ENCODE data around the gene GPR183. TPM values are rescaled to one million over a fixed set of nuclear protein-coding genes. Genes with fewer than 3 reads are reported as not detected.

The GPR183 gene
- total and polyA plus RNA-seq, 10 of the 15 experiments (the other 5 are each of a cell fraction or from before 2014, with no cell fraction given): 134 to 669 (median 225) TPM

DNA sequence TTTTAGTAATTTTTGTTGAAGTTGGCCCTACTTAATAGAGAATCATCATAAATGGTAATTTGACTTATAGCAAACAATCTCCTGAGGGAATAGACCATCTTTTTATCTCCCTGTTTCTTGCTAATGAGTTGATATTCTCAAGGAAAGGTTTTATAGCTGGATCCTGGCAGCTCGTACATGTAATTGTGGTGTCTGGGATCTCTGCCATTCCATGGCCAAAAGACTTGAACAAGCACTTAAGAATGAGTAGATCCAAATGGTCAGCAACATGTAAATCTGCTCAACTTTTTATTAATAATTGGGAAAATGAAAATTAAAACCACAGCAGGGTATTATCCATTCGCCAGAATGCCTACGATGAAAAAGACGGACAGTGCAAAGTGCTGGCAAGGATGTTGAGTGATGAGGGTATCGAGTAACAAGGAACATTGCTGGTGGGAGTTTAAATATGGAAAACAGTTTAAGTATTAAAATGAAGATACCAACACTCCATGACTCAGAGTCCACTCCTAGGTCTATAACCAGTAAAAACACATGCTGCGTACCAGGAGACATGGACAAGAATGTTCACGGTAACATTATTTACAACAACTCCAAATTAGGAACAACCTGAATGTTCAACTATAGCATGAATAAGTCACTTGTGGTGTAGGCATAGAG is 43.9 kb downstream of the GPR183 start:
- intact Hi-C loops (cut with micrococcal nuclease; ENCODE audit: unreplicated experiment): loop anchor here (10.0 kb wide), 1 partner anchor 342 kb away; the partner anchor contains the start of gene CLYBL
- H2AFZ ChIP-seq (ENCODE audit: control insufficient read depth, low read depth, low read length): no peak overlapping the region
- H3K36me3 ChIP-seq (ENCODE audit: control insufficient read depth in 2 of 2, insufficient read depth in 2 of 2, low read length in 1 of 2): peaks cover 2 to 5% of the 10 kb centered on the region in 2 experiments; a peak in 3 of 4 replicates
- no peak overlapping the region for H3K9ac ChIP-seq (ENCODE audit: control insufficient read depth, insufficient read depth, low read length)
- CTCF ChIA-PET: interaction anchor here (0.7 to 12.3 kb wide), 13 partner anchors 7 to 394 kb away, joined by 3 to 470 read pairs (median 8); partner anchors contain the start of gene UBAC2
- POLR2A ChIA-PET: no interaction called here
- RAD21 ChIA-PET (ENCODE audit: unreplicated experiment): interaction anchor here (1.0 to 12.6 kb wide), 7 partner anchors 61 to 174 kb away, joined by 3 to 338 read pairs (median 94); partner anchors contain the start of gene UBAC2
- H3K27me3 ChIP-seq (replicated peaks in 1 of 2; ENCODE audit: control insufficient read depth in 2 of 2, insufficient read depth in 2 of 2, low read length in 1 of 2): no peaks in the 10 kb centered on the region
- no peaks in the 10 kb centered on the region for H3K9me3 ChIP-seq (replicated peaks; ENCODE audit: control insufficient read depth, insufficient read depth, low read length)
- in situ Hi-C loops (cut with MboI): loop anchor here (5.0 to 10.0 kb wide), 2 partner anchors 86 to 408 kb away; no protein-coding TSS in a partner anchor
- H3K4me2 ChIP-seq (ENCODE audit: control insufficient read depth, insufficient read depth): no peak overlapping the region
- H3K4me3 ChIP-seq: no peak overlapping the region
- TF ChIP-seq SUPT20H (IDR thresholded peaks at IDR 0.05; ENCODE audit: borderline replicate concordance, control insufficient read depth, low read depth, low read length) (no peak), PAX8 (IDR thresholded peaks at IDR 0.05) (no peak), EZH2 (IDR thresholded peaks at IDR 0.05; ENCODE audit: borderline replicate concordance, control insufficient read depth, low read depth, low read length) (no peak), POLR2AphosphoS2 (IDR thresholded peaks at IDR 0.05; ENCODE audit: low read depth, low read length) (no peak), GATAD2B (conservative IDR thresholded peaks at IDR 0.05; ENCODE audit: low read depth) (no peak), IKZF1 (conservative IDR thresholded peaks at IDR 0.05) (no peak), IKZF2 (IDR thresholded peaks at IDR 0.05) (no peak), SP1 (IDR thresholded peaks at IDR 0.05; ENCODE audit: low read depth, low read length) (no peak), HDGF (IDR thresholded peaks at IDR 0.05) (no peak), SIX5 (IDR thresholded peaks at IDR 0.05; ENCODE audit: low read depth, low read length, severe bottlenecking) (no peak), SRF (IDR thresholded peaks at IDR 0.05; ENCODE audit: low read depth in 2 of 2, low read length in 2 of 2) (no peak), RB1 (IDR thresholded peaks at IDR 0.05; ENCODE audit: borderline replicate concordance) (no peak), NR2C2 (IDR thresholded peaks at IDR 0.05; ENCODE audit: borderline replicate concordance, control insufficient read depth, insufficient read length, low read depth) (no peak), MTA3 (IDR thresholded peaks at IDR 0.05; ENCODE audit: borderline replicate concordance, low read length) (no peak), TAF1 (IDR thresholded peaks at IDR 0.05; ENCODE audit: borderline replicate concordance, low read depth, low read length) (no peak), NFYA (IDR thresholded peaks at IDR 0.05; ENCODE audit: borderline replicate concordance, low read depth, low read length) (no peak)
- TF ChIP-seq, protein P1, sequence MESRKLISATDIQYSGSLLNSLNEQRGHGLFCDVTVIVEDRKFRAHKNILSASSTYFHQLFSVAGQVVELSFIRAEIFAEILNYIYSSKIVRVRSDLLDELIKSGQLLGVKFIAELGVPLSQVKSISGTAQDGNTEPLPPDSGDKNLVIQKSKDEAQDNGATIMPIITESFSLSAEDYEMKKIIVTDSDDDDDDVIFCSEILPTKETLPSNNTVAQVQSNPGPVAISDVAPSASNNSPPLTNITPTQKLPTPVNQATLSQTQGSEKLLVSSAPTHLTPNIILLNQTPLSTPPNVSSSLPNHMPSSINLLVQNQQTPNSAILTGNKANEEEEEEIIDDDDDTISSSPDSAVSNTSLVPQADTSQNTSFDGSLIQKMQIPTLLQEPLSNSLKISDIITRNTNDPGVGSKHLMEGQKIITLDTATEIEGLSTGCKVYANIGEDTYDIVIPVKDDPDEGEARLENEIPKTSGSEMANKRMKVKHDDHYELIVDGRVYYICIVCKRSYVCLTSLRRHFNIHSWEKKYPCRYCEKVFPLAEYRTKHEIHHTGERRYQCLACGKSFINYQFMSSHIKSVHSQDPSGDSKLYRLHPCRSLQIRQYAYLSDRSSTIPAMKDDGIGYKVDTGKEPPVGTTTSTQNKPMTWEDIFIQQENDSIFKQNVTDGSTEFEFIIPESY (IDR thresholded peaks at IDR 0.05): no peak
- TF ChIP-seq, protein P2, sequence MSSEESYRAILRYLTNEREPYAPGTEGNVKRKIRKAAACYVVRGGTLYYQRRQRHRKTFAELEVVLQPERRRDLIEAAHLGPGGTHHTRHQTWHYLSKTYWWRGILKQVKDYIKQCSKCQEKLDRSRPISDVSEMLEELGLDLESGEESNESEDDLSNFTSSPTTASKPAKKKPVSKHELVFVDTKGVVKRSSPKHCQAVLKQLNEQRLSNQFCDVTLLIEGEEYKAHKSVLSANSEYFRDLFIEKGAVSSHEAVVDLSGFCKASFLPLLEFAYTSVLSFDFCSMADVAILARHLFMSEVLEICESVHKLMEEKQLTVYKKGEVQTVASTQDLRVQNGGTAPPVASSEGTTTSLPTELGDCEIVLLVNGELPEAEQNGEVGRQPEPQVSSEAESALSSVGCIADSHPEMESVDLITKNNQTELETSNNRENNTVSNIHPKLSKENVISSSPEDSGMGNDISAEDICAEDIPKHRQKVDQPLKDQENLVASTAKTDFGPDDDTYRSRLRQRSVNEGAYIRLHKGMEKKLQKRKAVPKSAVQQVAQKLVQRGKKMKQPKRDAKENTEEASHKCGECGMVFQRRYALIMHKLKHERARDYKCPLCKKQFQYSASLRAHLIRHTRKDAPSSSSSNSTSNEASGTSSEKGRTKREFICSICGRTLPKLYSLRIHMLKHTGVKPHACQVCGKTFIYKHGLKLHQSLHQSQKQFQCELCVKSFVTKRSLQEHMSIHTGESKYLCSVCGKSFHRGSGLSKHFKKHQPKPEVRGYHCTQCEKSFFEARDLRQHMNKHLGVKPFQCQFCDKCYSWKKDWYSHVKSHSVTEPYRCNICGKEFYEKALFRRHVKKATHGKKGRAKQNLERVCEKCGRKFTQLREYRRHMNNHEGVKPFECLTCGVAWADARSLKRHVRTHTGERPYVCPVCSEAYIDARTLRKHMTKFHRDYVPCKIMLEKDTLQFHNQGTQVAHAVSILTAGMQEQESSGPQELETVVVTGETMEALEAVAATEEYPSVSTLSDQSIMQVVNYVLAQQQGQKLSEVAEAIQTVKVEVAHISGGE (CRISPR knock-in tag; IDR thresholded peaks at IDR 0.05): no peak
- no peak overlapping the region for H3K27ac ChIP-seq (ENCODE audit: control insufficient read depth, insufficient read depth)
- no TSS peak for BruUV-seq (replicated peaks)
- 99% methylated on average over 7 of the region's 7 CpGs for WGBS (ENCODE audit: insufficient coverage, insufficient replicate concordance, low lambda C conversion rate, missing lambda C conversion rate)
- no peak for ATAC-seq
- peaks cover 13% of the 10 kb centered on the region; the same call in 1 of the 2 replicates for H3K4me1 ChIP-seq (ENCODE audit: control insufficient read depth, insufficient read depth, low read length)
- SMC1A ChIA-PET (ENCODE audit: uncharacterized antibody, unreplicated experiment): interaction anchor here (0.7 to 14.4 kb wide), 11 partner anchors 10 to 423 kb away, joined by 3 to 300 read pairs (median 15); partner anchors contain the start of gene UBAC2
- H3K79me2 ChIP-seq (ENCODE audit: control insufficient read depth, insufficient read depth, low read length): no peaks in the 10 kb centered on the region
- H4K20me1 ChIP-seq (ENCODE audit: control insufficient read depth, insufficient read depth): no peaks in the 10 kb centered on the region
- DNase-seq (ENCODE audit: low read depth, low spot score): no peak
- FAIRE-seq: no peak

Measured in GM12878 (cell line).